Esophagus muscularis mucosa (tissue), 4 donors: ENCODE results near the gene LILRA5.
"Not testable (repeated sequence)": the region's sequence is repeated elsewhere in the genome, so short reads cannot be mapped to it uniquely, and the experiment has no call there.

ENCODE experiments used
- EP300 ChIP-seq: sonication (generic); formaldehyde crosslinking; IDR thresholded peaks from one replicate; pipeline ENCODE4 v1.6.1; 2017; ENCODE audit warnings: antibody characterized with exemption
- POLR2A ChIP-seq: fragments of 450-650 bp; IDR thresholded peaks from one replicate; pipeline ENCODE4 v1.6.1; 2017; ENCODE audit warnings: antibody characterized with exemption, moderate library complexity, mild to moderate bottlenecking, low read depth
- POLR2AphosphoS5 ChIP-seq, 2 donors: sonication (generic); formaldehyde crosslinking; IDR thresholded peaks; one replicate each; pipeline ENCODE4 v1.6.1; 2017; ENCODE audit warnings: antibody characterized with exemption in 2 of 2
- TF ChIP-seq, protein P1 (sequence below), 3 experiments: fragments of 200-600 bp in 2 of 3; fragments of 450-650 bp in 1 of 3; sonication (generic) in 2 of 3; IDR thresholded peaks; one replicate each; pipeline ENCODE4 v1.5.1; 2017 to 2019; ENCODE audit warnings: antibody characterized with exemption in 3 of 3, mild to moderate bottlenecking in 2 of 3, moderate library complexity in 1 of 3

DNA sequence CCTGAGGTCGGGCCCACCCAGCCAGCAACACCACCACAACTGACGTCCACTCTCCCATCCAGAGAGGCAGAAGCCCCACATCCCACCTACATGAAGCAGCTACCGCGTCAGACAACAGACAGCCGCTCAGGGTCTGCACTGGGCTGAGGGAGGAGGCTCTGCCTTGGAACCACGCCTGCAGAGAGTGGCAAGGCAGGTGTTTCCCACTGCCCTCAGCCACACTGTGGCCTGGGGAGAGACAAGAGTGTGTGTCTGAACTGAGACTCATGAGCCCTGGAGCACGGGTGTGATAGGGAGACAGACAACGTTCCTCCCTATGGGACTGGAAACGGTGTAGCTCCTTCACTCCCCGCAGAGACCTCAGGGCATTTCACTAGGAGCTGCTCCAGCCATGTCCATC is 26.7 kb downstream of the LILRA5 start:
- TF ChIP-seq, protein P1, sequence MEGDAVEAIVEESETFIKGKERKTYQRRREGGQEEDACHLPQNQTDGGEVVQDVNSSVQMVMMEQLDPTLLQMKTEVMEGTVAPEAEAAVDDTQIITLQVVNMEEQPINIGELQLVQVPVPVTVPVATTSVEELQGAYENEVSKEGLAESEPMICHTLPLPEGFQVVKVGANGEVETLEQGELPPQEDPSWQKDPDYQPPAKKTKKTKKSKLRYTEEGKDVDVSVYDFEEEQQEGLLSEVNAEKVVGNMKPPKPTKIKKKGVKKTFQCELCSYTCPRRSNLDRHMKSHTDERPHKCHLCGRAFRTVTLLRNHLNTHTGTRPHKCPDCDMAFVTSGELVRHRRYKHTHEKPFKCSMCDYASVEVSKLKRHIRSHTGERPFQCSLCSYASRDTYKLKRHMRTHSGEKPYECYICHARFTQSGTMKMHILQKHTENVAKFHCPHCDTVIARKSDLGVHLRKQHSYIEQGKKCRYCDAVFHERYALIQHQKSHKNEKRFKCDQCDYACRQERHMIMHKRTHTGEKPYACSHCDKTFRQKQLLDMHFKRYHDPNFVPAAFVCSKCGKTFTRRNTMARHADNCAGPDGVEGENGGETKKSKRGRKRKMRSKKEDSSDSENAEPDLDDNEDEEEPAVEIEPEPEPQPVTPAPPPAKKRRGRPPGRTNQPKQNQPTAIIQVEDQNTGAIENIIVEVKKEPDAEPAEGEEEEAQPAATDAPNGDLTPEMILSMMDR (IDR thresholded peaks at IDR 0.05) = not testable (repeated sequence)
- TF ChIP-seq POLR2A; EP300; POLR2AphosphoS5 (IDR thresholded peaks at IDR 0.05): not testable (repeated sequence)
